ENCODE data around the gene SUFU. TPM values are rescaled to one million over a fixed set of nuclear protein-coding genes. Genes with fewer than 3 reads are reported as not detected.

SUFU gene
- total and polyA plus RNA-seq, 2 of the 8 experiments (the other 6 are each of a cell fraction or from before 2014, with no cell fraction given) = 7.0 to 10.8 TPM

GRCh38 chr10:102581981-102582580, 78.3 kb downstream of the SUFU start (continued):
- TF ChIP-seq CHD7 (IDR thresholded peaks at IDR 0.05; ENCODE audit: insufficient replicate concordance, low read length) (no peak), SP2 (IDR thresholded peaks at IDR 0.05; ENCODE audit: low read length) (no peak), SUZ12 (IDR thresholded peaks at IDR 0.05; ENCODE audit: low read length) (no peak), EZH2 (IDR thresholded peaks at IDR 0.05; ENCODE audit: low read depth, low read length, severe bottlenecking) (no peak), KDM5A (IDR thresholded peaks at IDR 0.05; ENCODE audit: low read length) (no peak), BACH1 (IDR thresholded peaks at IDR 0.05; ENCODE audit: low read length) (no peak), KDM1A (IDR thresholded peaks at IDR 0.05; ENCODE audit: borderline replicate concordance, low read length) (no peak), PHF8 (conservative IDR thresholded peaks at IDR 0.05; ENCODE audit: low read depth, low read length) (no peak), TEAD4 (IDR thresholded peaks at IDR 0.05; ENCODE audit: low read depth, low read length) (no peak), TAF1 (IDR thresholded peaks at IDR 0.05; ENCODE audit: low read depth, low read length) (no peak), SRF (IDR thresholded peaks at IDR 0.05; ENCODE audit: low read depth, low read length) (no peak)

All from H1 (cell line).